ENCODE results near the gene EVA1A. TPM values are rescaled to one million over a fixed set of nuclear protein-coding genes. Genes with fewer than 3 reads are reported as not detected.

The EVA1A gene
- polyA plus RNA-seq, 1 donor = 10.0 TPM

DNA sequence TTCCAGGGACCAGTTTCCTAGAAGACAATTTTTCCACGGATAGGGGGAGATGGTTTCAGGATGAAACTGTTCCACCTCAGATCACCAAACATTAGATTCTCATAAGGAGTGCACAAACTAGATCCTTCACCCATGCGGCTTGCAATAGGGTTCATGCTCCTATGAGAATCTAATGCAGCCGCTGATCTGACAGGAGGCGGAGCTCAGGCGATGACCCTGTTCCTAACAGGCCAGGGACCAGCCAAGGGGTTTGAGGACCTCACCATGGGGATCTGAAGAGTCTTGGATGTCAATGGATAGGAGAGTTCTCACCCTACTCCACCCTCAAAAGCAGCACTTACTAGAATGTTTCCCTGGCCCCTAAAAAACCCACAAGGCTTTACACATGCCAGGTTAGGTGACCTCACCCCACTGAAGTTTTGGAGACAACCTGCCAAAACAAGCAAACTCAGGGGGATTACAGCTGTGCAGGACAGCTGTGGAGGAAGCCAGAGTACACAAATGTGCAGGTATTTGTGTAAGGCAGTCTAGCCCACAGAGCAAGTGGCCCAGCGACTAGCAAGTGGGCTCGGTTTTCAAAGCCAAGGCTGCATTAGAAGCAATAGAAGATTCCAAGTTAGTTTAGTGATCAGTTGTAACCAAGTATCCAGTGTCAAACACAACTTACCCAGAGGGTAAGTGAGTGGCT is 3.9 kb downstream of the EVA1A start:
- Histone ChIP-seq H3K4me1 (ENCODE audit: control insufficient read depth, insufficient read depth, low read length) (peaks cover 25% of the 10 kb centered on the region), H3K9me3 (ENCODE audit: control insufficient read depth, low read depth, low read length) (no peaks in the 10 kb centered on the region)
- WGBS (ENCODE audit: insufficient coverage, low lambda C conversion rate) = no CpG with 5 or more reads among the region's 7 CpGs

DNA sequence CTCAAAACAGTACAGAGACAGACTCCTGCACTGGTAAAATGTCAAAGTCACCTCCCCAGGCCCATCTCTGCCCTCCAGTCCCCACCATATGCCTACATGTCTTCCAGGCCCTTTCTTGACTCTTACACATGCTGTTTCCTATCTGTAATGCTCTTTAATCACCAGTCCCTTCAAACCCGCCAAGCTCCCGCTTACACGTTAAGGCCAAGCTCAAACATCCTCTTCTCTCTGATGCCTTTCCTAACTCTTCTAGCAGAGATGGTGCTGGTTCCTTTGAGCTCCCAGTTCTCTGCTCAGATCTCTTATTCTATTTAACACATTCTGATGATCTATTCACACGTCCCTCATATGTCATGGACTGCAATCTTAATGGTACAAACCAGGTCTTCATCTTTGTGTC is 5.0 kb downstream of the EVA1A start:
- Histone ChIP-seq H3K27ac (ENCODE audit: low read length) (no peak overlapping the region), H3K4me3 (ENCODE audit: low read length) (no peak overlapping the region), H3K4me1 (ENCODE audit: control insufficient read depth, insufficient read depth, low read length) (peaks cover 18% of the 10 kb centered on the region), H3K36me3 (ENCODE audit: control insufficient read depth, insufficient read depth, low read length) (peaks cover 2% of the 10 kb centered on the region), H3K27me3 (ENCODE audit: control insufficient read depth, insufficient read depth, low read length) (no peaks in the 10 kb centered on the region), H3K9me3 (ENCODE audit: control insufficient read depth, low read depth, low read length) (no peaks in the 10 kb centered on the region)
- DNase-seq = no peak
- 89% methylated on average over 3 of the region's 4 CpGs for WGBS (ENCODE audit: insufficient coverage, low lambda C conversion rate)

More for the DNA sequence above, 3.9 kb downstream of the EVA1A start:
- Histone ChIP-seq H3K4me3 (ENCODE audit: low read length) (no peak overlapping the region), H3K36me3 (ENCODE audit: control insufficient read depth, insufficient read depth, low read length) (peaks cover 2% of the 10 kb centered on the region), H3K27me3 (ENCODE audit: control insufficient read depth, insufficient read depth, low read length) (no peaks in the 10 kb centered on the region), H3K27ac (ENCODE audit: low read length) (no peak overlapping the region)
- DNase-seq = no peak

GRCh38 chr2:75553935-75554531 is 6.7 kb downstream of the EVA1A start:
- no CpG with 5 or more reads among the region's 4 CpGs for WGBS (ENCODE audit: insufficient coverage, low lambda C conversion rate)
- H3K4me3 ChIP-seq (ENCODE audit: low read length) = no peak overlapping the region
- no peaks in the 10 kb centered on the region for H3K9me3 ChIP-seq (ENCODE audit: control insufficient read depth, low read depth, low read length)
- no peak overlapping the region for H3K27ac ChIP-seq (ENCODE audit: low read length)
- H3K36me3 ChIP-seq (ENCODE audit: control insufficient read depth, insufficient read depth, low read length) = peaks cover 2% of the 10 kb centered on the region
- no peaks in the 10 kb centered on the region for H3K27me3 ChIP-seq (ENCODE audit: control insufficient read depth, insufficient read depth, low read length)
- peaks cover 16% of the 10 kb centered on the region for H3K4me1 ChIP-seq (ENCODE audit: control insufficient read depth, insufficient read depth, low read length)
- peak; percentile 57 to 82 for DNase-seq

DNA sequence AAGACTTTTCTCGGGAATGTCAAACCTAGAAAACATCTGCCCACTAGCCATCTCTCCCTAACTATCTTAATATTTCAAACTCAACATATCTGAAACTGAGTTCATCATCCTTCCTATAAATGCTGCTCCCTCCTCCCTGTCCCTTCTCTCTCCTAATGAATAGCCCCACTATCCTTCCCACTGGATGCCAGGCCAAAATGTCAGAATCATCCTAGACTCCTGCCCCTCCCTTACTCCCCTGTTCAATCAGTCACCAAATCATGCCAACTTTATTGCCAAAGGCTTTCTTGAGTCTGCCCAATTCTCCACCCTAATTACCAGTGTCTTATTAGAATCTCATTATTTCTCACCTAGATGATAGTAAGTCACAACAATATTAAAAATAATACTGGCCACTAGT is 8.5 kb downstream of the EVA1A start:
- no peak for DNase-seq
- 86% methylated on average over 1 of the region's 1 CpG for WGBS (ENCODE audit: insufficient coverage, low lambda C conversion rate)
- Histone ChIP-seq H3K36me3 (ENCODE audit: control insufficient read depth, insufficient read depth, low read length) (no peaks in the 10 kb centered on the region), H3K4me3 (ENCODE audit: low read length) (no peak overlapping the region), H3K27me3 (ENCODE audit: control insufficient read depth, insufficient read depth, low read length) (no peaks in the 10 kb centered on the region), H3K4me1 (ENCODE audit: control insufficient read depth, insufficient read depth, low read length) (peaks cover 16% of the 10 kb centered on the region), H3K9me3 (ENCODE audit: control insufficient read depth, low read depth, low read length) (no peaks in the 10 kb centered on the region), H3K27ac (ENCODE audit: low read length) (no peak overlapping the region)

- Histone ChIP-seq H3K4me1 (ENCODE audit: control insufficient read depth, insufficient read depth, low read length) (peaks cover 21% of the 10 kb centered on the region), H3K4me3 (ENCODE audit: low read length) (no peak overlapping the region), H3K9me3 (ENCODE audit: control insufficient read depth, low read depth, low read length) (no peaks in the 10 kb centered on the region), H3K27me3 (ENCODE audit: control insufficient read depth, insufficient read depth, low read length) (no peaks in the 10 kb centered on the region), H3K27ac (ENCODE audit: low read length) (no peak overlapping the region), H3K36me3 (ENCODE audit: control insufficient read depth, insufficient read depth, low read length) (no peaks in the 10 kb centered on the region)
- no peak for DNase-seq
- WGBS (ENCODE audit: insufficient coverage, low lambda C conversion rate) = no CpG with 5 or more reads among the region's 3 CpGs
Measured at GRCh38 chr2:75551434-75551833, 9.3 kb downstream of the EVA1A start.

DNA sequence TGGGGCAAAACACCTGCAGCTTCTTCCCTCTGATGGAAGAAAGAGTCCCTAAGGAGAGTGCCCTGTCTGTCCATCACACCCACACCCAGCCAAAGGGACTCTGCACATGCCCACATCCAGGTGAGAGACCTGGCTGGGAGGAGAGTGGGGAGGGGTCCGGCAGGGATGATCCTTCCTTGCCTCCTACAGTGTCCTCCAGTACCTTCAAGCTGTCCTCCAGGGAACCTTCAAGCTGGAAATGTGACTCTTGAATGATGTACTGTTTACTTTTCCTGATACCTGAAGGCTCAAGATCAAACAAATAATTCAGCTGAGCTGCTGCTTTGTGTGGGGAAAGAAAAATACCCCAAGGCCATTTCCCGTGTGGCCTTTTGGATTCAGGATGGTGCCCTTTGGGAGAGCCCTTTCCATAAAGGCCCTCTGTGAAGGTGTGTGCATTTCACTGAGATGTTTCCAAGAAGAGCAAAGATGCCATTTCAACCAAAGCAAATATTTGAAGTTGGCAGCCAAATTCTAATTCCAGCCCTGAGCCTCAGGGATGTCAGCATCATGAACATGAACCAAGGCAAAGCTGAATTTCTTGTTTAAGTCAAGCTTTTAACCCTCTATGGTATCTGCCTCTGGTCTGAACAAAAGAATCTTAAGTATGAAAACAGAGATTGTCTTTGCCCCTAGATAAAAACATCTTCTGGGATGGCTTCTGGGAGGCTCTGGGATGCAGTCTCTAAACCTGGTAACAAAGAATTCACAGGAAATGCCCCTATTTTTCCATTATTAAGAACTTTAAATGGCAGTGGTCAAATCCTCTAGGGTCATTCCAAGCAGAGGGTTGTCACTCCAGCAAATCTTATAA is 11.1 kb downstream of the EVA1A start:
- peaks cover 20% of the 10 kb centered on the region for H3K4me1 ChIP-seq (ENCODE audit: control insufficient read depth, insufficient read depth, low read length)
- no CpG with 5 or more reads among the region's 2 CpGs for WGBS (ENCODE audit: insufficient coverage, low lambda C conversion rate)
- no peak overlapping the region for H3K4me3 ChIP-seq (ENCODE audit: low read length)
- DNase-seq = no peak
- H3K36me3 ChIP-seq (ENCODE audit: control insufficient read depth, insufficient read depth, low read length) = no peaks in the 10 kb centered on the region
- no peaks in the 10 kb centered on the region for H3K9me3 ChIP-seq (ENCODE audit: control insufficient read depth, low read depth, low read length)
- H3K27me3 ChIP-seq (ENCODE audit: control insufficient read depth, insufficient read depth, low read length) = no peaks in the 10 kb centered on the region
- no peak overlapping the region for H3K27ac ChIP-seq (ENCODE audit: low read length)

- Histone ChIP-seq H3K4me3 (ENCODE audit: low read length) (no peak overlapping the region), H3K27me3 (ENCODE audit: control insufficient read depth, insufficient read depth, low read length) (no peaks in the 10 kb centered on the region), H3K4me1 (ENCODE audit: control insufficient read depth, insufficient read depth, low read length) (peaks cover 6% of the 10 kb centered on the region), H3K9me3 (ENCODE audit: control insufficient read depth, low read depth, low read length) (no peaks in the 10 kb centered on the region), H3K36me3 (ENCODE audit: control insufficient read depth, insufficient read depth, low read length) (no peaks in the 10 kb centered on the region), H3K27ac (ENCODE audit: low read length) (peak overlapping the region; percentile 30)
- no peak for DNase-seq
- no CpG with 5 or more reads among the region's 2 CpGs for WGBS (ENCODE audit: insufficient coverage, low lambda C conversion rate)
Measured at GRCh38 chr2:75548036-75548573, 12.6 kb downstream of the EVA1A start.

DNA sequence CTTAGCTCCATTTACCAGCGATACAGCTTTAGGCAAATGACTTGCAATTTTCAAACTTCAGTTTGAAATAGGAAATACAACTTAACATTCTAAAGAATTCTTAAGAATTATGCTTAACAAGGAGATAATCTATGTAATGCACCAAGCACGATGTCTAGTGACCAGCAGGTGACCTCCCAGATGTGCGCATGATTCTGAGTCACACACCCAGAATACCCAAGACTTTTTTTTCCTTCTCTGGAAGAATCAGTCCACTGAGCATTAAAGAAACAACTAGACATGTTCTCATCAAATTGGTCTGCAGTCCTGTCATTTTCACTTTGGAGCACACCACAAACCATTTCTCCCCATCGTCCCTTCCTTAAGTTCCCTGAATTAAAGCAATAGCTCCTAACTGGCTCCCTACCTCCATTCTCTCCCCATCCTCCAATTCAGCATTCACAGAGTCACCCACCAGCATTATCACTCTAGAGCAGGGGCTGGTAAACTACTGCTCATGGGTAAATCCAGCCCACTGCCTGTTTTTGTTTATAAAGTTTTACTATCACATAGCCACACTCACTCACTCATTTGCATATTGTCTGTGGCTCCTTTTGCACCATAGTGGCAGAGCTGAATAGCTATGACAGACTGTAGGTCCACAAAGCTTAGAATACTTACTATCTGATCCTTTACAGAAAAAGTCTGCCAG is 13.2 kb downstream of the EVA1A start:
- H3K27ac ChIP-seq (ENCODE audit: low read length) = peak overlapping the region; percentile 30

GRCh38 chr2:75545922-75546321 is 14.8 kb downstream of the EVA1A start:
- no peaks in the 10 kb centered on the region for H3K36me3 ChIP-seq (ENCODE audit: control insufficient read depth, insufficient read depth, low read length)
- no peaks in the 10 kb centered on the region for H3K27me3 ChIP-seq (ENCODE audit: control insufficient read depth, insufficient read depth, low read length)
- no peak overlapping the region for H3K4me3 ChIP-seq (ENCODE audit: low read length)
- H3K4me1 ChIP-seq (ENCODE audit: control insufficient read depth, insufficient read depth, low read length) = peaks cover 6% of the 10 kb centered on the region
- no peaks in the 10 kb centered on the region for H3K9me3 ChIP-seq (ENCODE audit: control insufficient read depth, low read depth, low read length)
- no peak overlapping the region for H3K27ac ChIP-seq (ENCODE audit: low read length)
- DNase-seq = no peak
- WGBS (ENCODE audit: insufficient coverage, low lambda C conversion rate) = 83% methylated on average over 1 of the region's 2 CpGs

More for the DNA sequence above, 13.2 kb downstream of the EVA1A start:
- DNase-seq = peak; percentile 58 to 62
- Histone ChIP-seq H3K9me3 (ENCODE audit: control insufficient read depth, low read depth, low read length) (no peaks in the 10 kb centered on the region), H3K27me3 (ENCODE audit: control insufficient read depth, insufficient read depth, low read length) (no peaks in the 10 kb centered on the region), H3K4me3 (ENCODE audit: low read length) (no peak overlapping the region), H3K4me1 (ENCODE audit: control insufficient read depth, insufficient read depth, low read length) (peaks cover 6% of the 10 kb centered on the region), H3K36me3 (ENCODE audit: control insufficient read depth, insufficient read depth, low read length) (no peaks in the 10 kb centered on the region)
- WGBS (ENCODE audit: insufficient coverage, low lambda C conversion rate) = 33% methylated on average over 1 of the region's 4 CpGs

DNA sequence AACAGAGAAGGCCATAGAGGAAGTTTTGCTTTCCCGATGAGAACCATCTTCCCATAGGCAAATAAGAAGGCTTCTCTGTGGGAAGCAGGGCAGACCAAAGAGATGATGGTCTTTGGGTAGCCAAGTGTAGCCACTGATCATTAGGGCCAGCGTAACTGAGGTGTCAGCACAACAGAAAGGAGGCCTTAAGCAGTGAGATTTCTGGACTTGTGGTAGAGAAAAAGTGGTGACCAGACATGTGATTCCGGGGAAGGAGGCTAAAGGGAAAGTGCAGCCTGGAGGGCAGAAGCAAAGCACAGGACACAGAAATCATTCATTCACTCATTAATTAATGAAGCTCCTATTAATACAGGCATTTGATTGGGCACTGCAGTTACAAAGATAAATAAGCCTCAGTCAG is 15.4 kb downstream of the EVA1A start:
- no peaks in the 10 kb centered on the region for H3K36me3 ChIP-seq (ENCODE audit: control insufficient read depth, insufficient read depth, low read length)
- peaks cover 6% of the 10 kb centered on the region for H3K4me1 ChIP-seq (ENCODE audit: control insufficient read depth, insufficient read depth, low read length)
- H3K4me3 ChIP-seq (ENCODE audit: low read length) = no peak overlapping the region
- WGBS (ENCODE audit: insufficient coverage, low lambda C conversion rate) = 100% methylated on average over 1 of the region's 3 CpGs
- no peaks in the 10 kb centered on the region for H3K9me3 ChIP-seq (ENCODE audit: control insufficient read depth, low read depth, low read length)
- H3K27ac ChIP-seq (ENCODE audit: low read length) = no peak overlapping the region
- no peaks in the 10 kb centered on the region for H3K27me3 ChIP-seq (ENCODE audit: control insufficient read depth, insufficient read depth, low read length)
- no peak for DNase-seq

Data from large intestine (tissue), 3 donors.